Inflammatory macrophage treated with lipopolysaccharide for 4 hours (primary cell): ENCODE results near the gene DUSP14.
A peak's percentile ranks its signal among the peaks of the same experiment; 100 is the strongest.

ENCODE experiments used
- DNase-seq: peaks from one replicate; pipeline ENCODE4 v3.0.0-alpha.2; 2020

DUSP14 gene

GRCh38 chr17:37517881-37518280, 28.2 kb downstream of the DUSP14 start:
- no peak for DNase-seq

- DNase-seq, result no peak
These were observed 29.1 kb downstream of the DUSP14 start for GRCh38 chr17:37518826-37519225.

GRCh38 chr17:37519251-37519985, 29.7 kb downstream of the DUSP14 start:
- DNase-seq, result no peak

GRCh38 chr17:37520174-37520573, 30.5 kb downstream of the DUSP14 start:
- no peak for DNase-seq

- DNase-seq, result no peak
These were observed 32.1 kb downstream of the DUSP14 start for GRCh38 chr17:37521821-37522220.

GRCh38 chr17:37523715-37524219, 34.1 kb downstream of the DUSP14 start:
- no peak for DNase-seq

GRCh38 chr17:37527249-37527851, 37.7 kb downstream of the DUSP14 start:
- no peak for DNase-seq

- DNase-seq, result no peak
These were observed 40.7 kb downstream of the DUSP14 start for GRCh38 chr17:37530420-37530819.

GRCh38 chr17:37532756-37533155, 43.1 kb downstream of the DUSP14 start:
- DNase-seq, result no peak

- no peak for DNase-seq
These were observed 46.2 kb downstream of the DUSP14 start for GRCh38 chr17:37535906-37536305.

GRCh38 chr17:37538981-37539659, 49.4 kb downstream of the DUSP14 start:
- no peak for DNase-seq

GRCh38 chr17:37541880-37542660, 52.4 kb downstream of the DUSP14 start:
- DNase-seq, result peak; percentile 8

GRCh38 chr17:37543637-37544052, 54.0 kb downstream of the DUSP14 start:
- no peak for DNase-seq

GRCh38 chr17:37545486-37545885, 55.8 kb downstream of the DUSP14 start:
- DNase-seq, result no peak

- no peak for DNase-seq
These were observed 56.6 kb downstream of the DUSP14 start for GRCh38 chr17:37546302-37546701.

- DNase-seq, result no peak
These were observed 58.3 kb downstream of the DUSP14 start for GRCh38 chr17:37547986-37548385.

- no peak for DNase-seq
These were observed 62.1 kb downstream of the DUSP14 start for GRCh38 chr17:37551788-37552187.

GRCh38 chr17:37553401-37553966, 63.8 kb downstream of the DUSP14 start:
- peak; percentile 67 for DNase-seq

GRCh38 chr17:37555386-37555785, 65.7 kb downstream of the DUSP14 start:
- DNase-seq, result no peak

GRCh38 chr17:37557482-37557881, 67.8 kb downstream of the DUSP14 start:
- DNase-seq, result no peak

- DNase-seq, result no peak
These were observed 68.6 kb downstream of the DUSP14 start for GRCh38 chr17:37558299-37558698.

GRCh38 chr17:37562016-37562745, 72.5 kb downstream of the DUSP14 start:
- DNase-seq, result no peak
